Epithelial cell of proximal tubule (primary cell): Measurements from ENCODE around the gene GSDME. TPM values are rescaled to one million over a fixed set of nuclear protein-coding genes. Genes with fewer than 3 reads are reported as not detected.

ENCODE experiments used
- DNase-seq: peaks from one replicate; pipeline ENCODE4 v3.0.0-alpha.2; 2011; ENCODE audit warnings: low read depth
- H3K4me3 ChIP-seq: 2 replicates; pipeline ENCODE4 v1.5.1; 2011; ENCODE audit warnings: low read depth, mild to moderate bottlenecking, low read length
- total RNA-seq: library from RNA; depleted of rRNA; stranded (reverse); fragments of >200 nt; gene quantifications from 2 replicates; pipeline ENCODE4 v1.2.3, GENCODE V29; 2015
- TF ChIP-seq, protein P1 (sequence below): conservative IDR thresholded peaks from 2 replicates; pipeline ENCODE4 v1.5.1; 2012; ENCODE audit warnings: low read depth, mild to moderate bottlenecking, low read length

The GSDME gene
- total RNA-seq, 1 donor from 2014 or later, result 73.6 TPM

DNA sequence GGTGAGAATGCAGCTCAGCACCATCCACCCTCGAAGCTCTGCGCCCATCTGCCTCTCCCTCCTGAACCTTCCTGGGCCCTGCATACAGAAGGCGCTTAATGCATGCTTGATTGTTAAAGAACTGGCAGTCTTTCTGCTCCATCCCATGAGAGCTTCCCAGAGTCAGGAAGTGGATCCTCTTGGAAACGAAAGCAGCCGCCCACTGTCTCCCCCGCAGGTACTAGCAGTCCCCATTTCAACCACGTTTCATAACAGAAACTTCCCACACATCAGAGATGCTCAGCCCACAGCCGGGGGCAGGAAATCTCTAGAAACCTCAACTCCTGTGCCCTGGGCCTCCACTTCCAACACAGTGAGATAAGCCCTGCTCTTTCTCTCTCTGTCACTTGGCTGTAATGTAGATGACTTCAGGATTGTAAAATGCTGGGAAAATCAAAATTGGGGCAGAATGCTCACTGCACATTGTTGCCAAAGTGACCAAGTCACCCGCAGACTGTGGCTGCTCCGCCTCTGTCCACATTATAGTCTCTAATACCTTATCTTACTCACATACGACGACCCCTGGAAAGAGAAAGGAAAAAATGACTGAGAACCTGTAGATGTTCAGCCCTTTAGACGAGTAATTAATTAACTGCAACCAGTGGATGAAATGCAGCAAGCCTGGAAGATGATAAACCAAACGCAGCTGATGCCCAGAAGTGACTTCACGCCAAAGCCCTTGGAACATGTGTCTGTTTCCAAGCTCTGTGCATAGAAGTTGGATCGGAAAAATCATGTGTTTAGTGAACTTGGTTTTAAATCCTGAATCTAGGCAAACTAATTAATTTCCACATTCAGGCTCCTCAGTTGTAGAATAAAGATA lies 28.5 kb downstream of the GSDME start:
- TF ChIP-seq, protein P1, sequence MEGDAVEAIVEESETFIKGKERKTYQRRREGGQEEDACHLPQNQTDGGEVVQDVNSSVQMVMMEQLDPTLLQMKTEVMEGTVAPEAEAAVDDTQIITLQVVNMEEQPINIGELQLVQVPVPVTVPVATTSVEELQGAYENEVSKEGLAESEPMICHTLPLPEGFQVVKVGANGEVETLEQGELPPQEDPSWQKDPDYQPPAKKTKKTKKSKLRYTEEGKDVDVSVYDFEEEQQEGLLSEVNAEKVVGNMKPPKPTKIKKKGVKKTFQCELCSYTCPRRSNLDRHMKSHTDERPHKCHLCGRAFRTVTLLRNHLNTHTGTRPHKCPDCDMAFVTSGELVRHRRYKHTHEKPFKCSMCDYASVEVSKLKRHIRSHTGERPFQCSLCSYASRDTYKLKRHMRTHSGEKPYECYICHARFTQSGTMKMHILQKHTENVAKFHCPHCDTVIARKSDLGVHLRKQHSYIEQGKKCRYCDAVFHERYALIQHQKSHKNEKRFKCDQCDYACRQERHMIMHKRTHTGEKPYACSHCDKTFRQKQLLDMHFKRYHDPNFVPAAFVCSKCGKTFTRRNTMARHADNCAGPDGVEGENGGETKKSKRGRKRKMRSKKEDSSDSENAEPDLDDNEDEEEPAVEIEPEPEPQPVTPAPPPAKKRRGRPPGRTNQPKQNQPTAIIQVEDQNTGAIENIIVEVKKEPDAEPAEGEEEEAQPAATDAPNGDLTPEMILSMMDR, result no peak
- H3K4me3 ChIP-seq, result peak overlapping the region; percentile 11
- peak; percentile 57 for DNase-seq

DNA sequence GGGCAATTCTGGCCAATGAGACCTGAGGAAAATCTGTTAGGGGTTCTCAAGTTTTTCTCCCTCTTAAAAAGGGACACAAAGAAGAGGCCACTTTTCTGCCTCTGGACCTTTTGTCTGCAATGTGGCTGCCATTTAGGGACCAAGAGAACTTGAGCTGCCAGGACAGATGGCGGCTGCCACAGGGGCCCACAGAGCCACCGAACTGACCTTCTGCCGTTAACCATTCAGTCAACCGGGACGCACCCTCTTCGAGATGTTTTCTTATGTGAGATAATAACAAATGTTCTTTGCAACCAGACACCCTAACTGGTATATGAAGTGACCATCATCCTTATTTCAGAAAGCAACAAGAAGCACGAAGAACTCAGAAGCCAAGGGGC lies 29.2 kb downstream of the GSDME start:
- no peak for DNase-seq

DNA sequence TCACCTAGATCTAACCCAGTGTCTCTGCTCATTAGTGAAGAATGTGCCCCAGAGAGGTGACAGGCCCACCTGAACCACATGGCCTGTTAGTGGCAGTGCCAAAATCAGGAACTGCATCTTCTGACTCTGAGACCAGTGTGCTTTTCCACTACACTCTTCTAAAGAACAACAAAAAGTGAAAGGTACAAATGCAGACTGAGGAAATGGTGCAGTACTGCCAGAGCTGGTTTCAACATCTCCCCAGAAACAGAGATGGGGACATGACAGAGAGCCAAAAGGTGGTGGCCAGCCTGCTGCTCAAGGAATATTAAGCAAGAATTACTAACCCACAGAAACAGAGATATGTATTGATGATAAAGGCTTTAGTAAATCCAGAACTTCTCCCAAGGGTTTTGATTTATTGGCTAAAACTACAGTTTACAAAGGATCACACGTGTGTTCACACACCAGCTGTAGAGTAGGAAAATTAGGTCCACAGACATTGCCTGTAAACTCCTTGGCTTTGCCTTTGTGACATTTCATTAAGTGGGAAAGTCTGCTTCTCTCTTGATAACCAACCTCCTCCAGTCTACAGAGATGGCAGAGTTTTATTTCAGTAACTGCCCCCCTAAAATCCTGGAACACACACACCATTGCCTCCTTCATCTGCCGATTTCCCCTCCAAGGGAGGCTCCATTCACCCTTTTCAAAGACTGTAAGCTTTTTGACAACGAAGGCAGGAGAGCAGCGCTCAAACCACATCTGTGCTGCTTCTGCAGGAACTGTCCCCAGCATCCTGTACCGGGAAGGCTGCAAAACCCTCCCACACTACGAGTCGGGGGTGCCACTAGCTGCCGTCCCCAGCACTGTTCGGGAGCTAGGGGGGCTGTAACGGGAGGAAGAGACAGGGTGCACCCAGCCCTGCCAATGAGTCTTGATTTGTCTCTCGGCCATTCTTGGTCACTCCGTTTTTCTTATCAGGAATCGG lies 29.8 kb downstream of the GSDME start:
- DNase-seq, result no peak
- TF ChIP-seq, protein P1, result no peak
- no peak overlapping the region for H3K4me3 ChIP-seq

More for the DNA sequence above, 29.2 kb downstream of the GSDME start:
- H3K4me3 ChIP-seq, result no peak overlapping the region
- TF ChIP-seq, protein P1, result no peak

DNA sequence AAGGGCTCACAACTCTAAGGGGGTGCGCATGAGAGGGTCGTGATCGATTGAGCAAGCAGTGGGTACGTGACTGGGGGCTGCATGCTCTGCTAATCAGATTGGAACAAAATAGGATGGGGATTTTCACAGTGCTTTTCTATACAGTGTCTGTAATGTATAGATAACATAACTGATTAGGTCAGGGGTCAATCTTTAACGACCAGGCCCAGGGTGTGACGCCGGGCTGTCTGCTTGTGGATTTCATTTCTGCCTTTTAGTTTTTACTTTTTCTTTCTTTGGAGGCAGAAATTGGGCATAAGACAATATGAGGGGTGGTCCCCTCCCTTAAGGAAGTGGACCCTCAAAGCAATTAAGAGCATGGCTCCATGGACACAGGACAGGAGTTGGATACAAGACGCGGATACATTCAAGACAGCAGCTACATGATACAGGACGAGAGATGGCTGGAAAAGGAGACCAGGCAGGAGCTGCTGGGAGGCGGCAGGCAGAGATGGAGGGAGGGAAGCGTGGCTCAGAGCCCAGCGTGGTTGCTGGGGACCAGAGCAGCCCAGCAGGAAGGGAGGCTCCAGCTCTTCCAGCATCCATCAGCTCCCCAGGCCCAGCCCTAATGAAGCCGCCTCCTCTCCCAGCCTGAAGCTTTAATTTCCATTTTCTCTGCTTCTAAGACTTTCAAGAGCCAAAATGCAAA lies 31.6 kb downstream of the GSDME start:
- TF ChIP-seq, protein P1, result no peak
- DNase-seq, result no peak
- no peak overlapping the region for H3K4me3 ChIP-seq

DNA sequence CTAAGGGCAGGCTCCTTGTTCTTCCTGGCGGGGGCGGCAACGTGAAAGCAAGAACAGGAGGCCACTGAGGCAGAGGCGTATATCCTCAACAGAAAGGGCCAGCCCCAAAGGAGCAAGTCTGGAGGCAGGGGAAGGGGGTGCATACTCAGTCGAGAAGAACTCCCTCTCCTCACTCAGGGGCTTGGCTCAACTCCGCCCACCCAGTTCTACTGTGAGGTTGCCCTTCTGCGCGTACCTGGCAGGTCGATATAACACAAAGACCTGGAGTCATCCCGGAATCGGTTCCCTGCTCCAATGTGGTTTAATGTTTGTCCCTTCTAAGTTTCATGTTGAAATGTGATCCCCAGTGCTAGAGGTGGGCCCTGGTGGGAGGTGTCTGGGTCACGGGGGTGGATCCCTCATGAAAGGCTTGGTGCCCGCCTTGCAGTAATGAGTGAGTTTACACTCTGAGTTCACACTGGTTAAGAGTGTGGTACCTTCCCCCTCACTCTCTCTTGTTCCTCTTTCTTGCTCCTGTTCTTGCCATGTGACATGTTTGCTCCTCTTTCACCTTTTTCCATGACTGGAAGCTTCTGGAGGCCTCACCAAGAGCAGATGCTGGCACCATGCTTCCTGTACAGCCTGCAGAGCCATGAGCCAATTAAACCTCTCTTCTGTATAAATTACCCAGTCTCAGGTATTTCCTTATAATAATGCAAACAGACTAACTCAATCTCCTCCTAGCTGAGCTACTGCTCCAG lies 32.6 kb downstream of the GSDME start:
- TF ChIP-seq, protein P1, result no peak
- DNase-seq, result no peak
- no peak overlapping the region for H3K4me3 ChIP-seq

DNA sequence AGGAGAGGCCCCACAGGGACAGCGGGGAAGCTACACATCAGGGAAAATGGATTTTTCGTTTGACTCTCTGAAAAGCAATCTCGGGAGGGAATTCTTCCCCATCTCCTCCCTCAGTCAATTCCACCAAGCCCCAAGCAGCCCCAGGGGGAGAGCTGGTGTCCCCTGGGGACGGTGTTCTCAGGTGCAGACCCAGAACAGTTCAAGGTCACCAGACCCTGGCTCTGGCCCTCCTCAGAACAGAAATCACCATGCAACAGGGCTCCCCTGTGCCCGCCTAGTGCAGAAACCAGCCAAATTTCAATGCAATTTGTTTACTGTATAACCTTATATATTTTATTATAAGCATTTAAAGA lies 34.1 kb downstream of the GSDME start:
- H3K4me3 ChIP-seq, result no peak overlapping the region
- TF ChIP-seq, protein P1, result no peak
- no peak for DNase-seq
